Parathyroid adenoma (tissue), 2 donors: ENCODE data around the gene APLP2.

Source experiments
- H2AFZ ChIP-seq: fragments of 300-600 bp; sonication (generic); one replicate; pipeline ENCODE4 v1.7.0; 2017; ENCODE audit warnings: antibody characterized with exemption, mild to moderate bottlenecking
- H3K27ac ChIP-seq: fragments of 300-600 bp; sonication (generic); one replicate; pipeline ENCODE4 v1.7.0; 2017
- H3K27me3 ChIP-seq: fragments of 300-600 bp; sonication (generic); one replicate; pipeline ENCODE4 v1.7.0; 2017; ENCODE audit warnings: low read length; ENCODE audit not compliant: control insufficient read depth, insufficient read depth
- H3K36me3 ChIP-seq: fragments of 300-600 bp; sonication (generic); one replicate; pipeline ENCODE4 v1.7.0; 2017; ENCODE audit warnings: low read length; ENCODE audit not compliant: control insufficient read depth, insufficient read depth
- H3K4me1 ChIP-seq: fragments of 300-600 bp; sonication (generic); one replicate; pipeline ENCODE4 v1.7.0; 2017; ENCODE audit warnings: control low read depth
- H3K4me2 ChIP-seq: fragments of 300-600 bp; sonication (generic); one replicate; pipeline ENCODE4 v1.7.0; 2017; ENCODE audit warnings: low read length
- H3K4me3 ChIP-seq: fragments of 300-600 bp; sonication (generic); one replicate; pipeline ENCODE4 v1.7.0; 2017; ENCODE audit warnings: low read depth, low read length
- H3K79me2 ChIP-seq: fragments of 300-600 bp; sonication (generic); one replicate; pipeline ENCODE4 v1.7.0; 2017; ENCODE audit warnings: control low read depth
- H3K9ac ChIP-seq: fragments of 300-600 bp; sonication (generic); one replicate; pipeline ENCODE4 v1.7.0; 2017; ENCODE audit warnings: mild to moderate bottlenecking
- H3K9me3 ChIP-seq: fragments of 300-600 bp; sonication (generic); one replicate; pipeline ENCODE4 v1.7.0; 2017; ENCODE audit warnings: low read length; ENCODE audit not compliant: control insufficient read depth
- TF ChIP-seq, protein P1 (sequence below): fragments of 300-600 bp; sonication (generic); IDR thresholded peaks from one replicate; pipeline ENCODE4 v1.7.0; 2017; ENCODE audit warnings: antibody characterized with exemption, mild to moderate bottlenecking
- donor health status: primary hyperparathyroidism.

APLP2 gene

DNA sequence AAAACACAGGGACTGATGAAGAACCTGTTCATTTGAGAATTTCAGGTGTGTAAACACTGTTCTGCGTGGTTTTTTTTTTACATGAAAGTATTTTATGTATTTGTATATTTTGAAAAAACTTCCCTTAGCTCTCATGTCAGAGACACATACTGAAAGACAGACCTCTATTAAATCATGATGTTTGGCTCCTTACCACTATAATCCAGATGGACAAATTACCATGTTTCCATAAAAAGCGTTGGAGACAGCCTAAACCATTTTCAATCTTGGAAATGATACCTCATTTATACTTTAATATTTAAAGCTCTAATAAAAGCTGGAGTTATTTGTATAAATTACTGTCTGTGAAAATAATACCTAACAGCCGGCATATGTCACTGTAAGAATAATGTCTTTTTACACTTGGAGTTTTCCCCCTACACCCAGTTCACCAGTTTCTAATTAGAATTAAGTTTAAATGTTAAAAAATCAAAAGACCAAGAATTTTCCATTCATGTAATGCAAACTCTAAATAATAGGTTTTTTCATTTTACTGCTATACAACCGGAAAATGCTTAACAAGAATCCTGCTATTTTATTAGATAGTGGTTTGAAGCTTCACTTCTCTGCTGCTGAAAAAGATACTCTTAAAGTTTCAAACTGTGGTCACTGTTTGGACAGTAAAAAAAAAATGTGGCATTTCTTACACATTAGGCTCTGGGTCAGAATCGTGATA lies 30.8 kb downstream of the APLP2 start:
- Histone ChIP-seq H3K27me3 (no peaks in the 10 kb centered on the region), H3K4me3 (no peak overlapping the region), H3K4me1 (peaks cover 3% of the 10 kb centered on the region), H3K27ac (no peak overlapping the region), H3K9ac (no peak overlapping the region), H3K9me3 (no peaks in the 10 kb centered on the region), H3K36me3 (no peaks in the 10 kb centered on the region), H2AFZ (no peak overlapping the region), H3K4me2 (no peak overlapping the region), H3K79me2 (peaks cover 7% of the 10 kb centered on the region)
- TF ChIP-seq, protein P1, sequence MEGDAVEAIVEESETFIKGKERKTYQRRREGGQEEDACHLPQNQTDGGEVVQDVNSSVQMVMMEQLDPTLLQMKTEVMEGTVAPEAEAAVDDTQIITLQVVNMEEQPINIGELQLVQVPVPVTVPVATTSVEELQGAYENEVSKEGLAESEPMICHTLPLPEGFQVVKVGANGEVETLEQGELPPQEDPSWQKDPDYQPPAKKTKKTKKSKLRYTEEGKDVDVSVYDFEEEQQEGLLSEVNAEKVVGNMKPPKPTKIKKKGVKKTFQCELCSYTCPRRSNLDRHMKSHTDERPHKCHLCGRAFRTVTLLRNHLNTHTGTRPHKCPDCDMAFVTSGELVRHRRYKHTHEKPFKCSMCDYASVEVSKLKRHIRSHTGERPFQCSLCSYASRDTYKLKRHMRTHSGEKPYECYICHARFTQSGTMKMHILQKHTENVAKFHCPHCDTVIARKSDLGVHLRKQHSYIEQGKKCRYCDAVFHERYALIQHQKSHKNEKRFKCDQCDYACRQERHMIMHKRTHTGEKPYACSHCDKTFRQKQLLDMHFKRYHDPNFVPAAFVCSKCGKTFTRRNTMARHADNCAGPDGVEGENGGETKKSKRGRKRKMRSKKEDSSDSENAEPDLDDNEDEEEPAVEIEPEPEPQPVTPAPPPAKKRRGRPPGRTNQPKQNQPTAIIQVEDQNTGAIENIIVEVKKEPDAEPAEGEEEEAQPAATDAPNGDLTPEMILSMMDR: no peak

DNA sequence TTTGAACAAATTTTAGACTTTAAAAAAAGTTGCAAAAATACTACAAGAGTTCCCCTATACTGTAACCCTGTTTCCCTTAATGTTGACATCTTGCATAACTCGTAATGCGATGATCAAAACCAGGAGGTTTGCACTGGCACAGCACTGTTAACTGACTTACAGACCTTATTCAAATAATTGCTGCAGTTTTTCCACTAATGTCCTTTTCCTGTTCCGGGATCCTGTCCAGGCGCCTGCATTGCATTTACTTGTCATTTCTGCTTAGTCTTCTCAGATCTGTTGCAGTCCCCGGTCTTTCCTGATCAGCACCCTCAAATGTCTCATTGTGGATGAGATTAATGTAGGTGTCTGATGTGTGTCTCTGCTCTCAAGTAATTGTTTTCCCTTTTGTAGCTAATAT lies 32.0 kb downstream of the APLP2 start:
- H2AFZ ChIP-seq: no peak overlapping the region
- TF ChIP-seq, protein P1: no peak
- H3K27me3 ChIP-seq: no peaks in the 10 kb centered on the region
- H3K9ac ChIP-seq: no peak overlapping the region
- H3K9me3 ChIP-seq: no peaks in the 10 kb centered on the region
- no peak overlapping the region for H3K4me2 ChIP-seq
- no peaks in the 10 kb centered on the region for H3K36me3 ChIP-seq
- H3K4me3 ChIP-seq: no peak overlapping the region
- H3K79me2 ChIP-seq: peaks cover 5% of the 10 kb centered on the region
- peaks cover 3% of the 10 kb centered on the region for H3K4me1 ChIP-seq
- no peak overlapping the region for H3K27ac ChIP-seq

DNA sequence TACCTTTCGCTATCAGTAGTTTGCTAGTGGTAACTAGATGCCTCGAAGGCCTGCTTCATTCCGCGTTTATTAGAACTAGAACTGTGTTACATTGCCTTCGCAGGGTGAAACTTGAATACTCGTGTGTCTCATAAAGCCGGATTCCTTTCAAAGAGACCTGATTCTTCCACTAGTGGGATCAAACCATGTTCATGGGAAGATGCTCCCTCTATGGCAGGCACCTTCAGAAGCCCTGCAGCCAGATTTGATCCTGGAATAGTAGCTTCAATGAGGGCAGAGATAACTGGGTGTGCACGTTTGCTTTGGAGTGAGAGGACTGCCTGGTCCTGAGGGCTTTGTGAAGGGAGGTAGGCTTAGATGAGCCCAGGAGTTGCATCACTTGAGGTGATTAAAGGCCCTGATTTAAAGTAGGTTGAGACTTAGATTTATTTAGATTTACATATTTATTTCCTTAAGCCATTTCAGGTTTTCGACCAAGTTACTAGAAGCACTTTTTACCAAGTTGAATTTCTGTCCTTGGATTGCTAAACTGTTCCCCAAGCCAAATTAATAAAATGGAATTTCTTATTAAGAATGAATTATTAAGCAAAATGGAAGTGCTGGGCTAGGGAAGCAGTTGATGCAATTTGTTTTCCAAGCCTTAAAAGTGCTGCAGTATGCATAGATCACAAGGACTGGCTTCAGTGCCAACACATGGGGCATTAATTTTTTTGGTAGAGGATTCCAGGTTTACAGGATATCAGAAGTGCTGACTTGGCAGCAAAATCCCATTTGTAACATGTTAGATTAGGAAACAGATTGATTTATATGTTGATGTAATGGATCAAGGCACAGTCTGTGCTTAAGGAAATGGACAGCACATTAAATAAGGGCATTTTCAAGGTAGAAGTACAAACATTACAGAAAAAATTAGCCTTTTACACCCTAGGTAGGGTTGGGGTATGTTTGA lies 32.9 kb downstream of the APLP2 start:
- Histone ChIP-seq H3K4me3 (no peak overlapping the region), H3K79me2 (peaks cover 5% of the 10 kb centered on the region), H3K4me2 (no peak overlapping the region), H2AFZ (no peak overlapping the region), H3K9me3 (no peaks in the 10 kb centered on the region), H3K27me3 (no peaks in the 10 kb centered on the region), H3K9ac (no peak overlapping the region), H3K27ac (no peak overlapping the region), H3K36me3 (no peaks in the 10 kb centered on the region), H3K4me1 (peaks cover 3% of the 10 kb centered on the region)
- TF ChIP-seq, protein P1: no peak

DNA sequence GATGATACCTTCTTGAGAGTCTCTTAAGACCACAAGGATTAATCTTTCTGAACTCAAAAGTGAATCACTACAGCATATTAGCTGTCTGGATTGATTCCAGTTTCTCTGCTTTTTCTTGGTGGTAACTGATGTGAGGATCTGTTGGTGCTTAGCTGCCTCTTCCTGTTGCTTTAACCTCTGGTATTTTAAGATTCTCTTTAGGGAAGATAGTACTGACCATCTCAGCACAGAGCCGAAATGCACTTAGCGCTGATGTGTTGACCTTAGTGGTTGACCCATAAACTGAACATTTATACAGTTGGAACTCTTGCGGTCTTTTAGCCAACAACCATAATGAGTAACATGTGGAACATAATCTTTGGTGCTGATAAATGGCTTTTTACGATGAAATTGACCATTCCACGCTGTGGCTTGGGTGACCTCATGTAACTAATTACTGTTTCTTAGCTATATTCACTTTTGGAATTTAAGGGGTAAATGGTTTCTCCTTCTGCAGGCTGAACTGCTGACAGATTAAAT lies 33.7 kb downstream of the APLP2 start:
- no peak overlapping the region for H3K27ac ChIP-seq
- H3K36me3 ChIP-seq: no peaks in the 10 kb centered on the region
- H3K4me3 ChIP-seq: no peak overlapping the region
- H3K27me3 ChIP-seq: no peaks in the 10 kb centered on the region
- H2AFZ ChIP-seq: no peak overlapping the region
- H3K79me2 ChIP-seq: peaks cover 5% of the 10 kb centered on the region
- TF ChIP-seq, protein P1: no peak
- peaks cover 3% of the 10 kb centered on the region for H3K4me1 ChIP-seq
- H3K4me2 ChIP-seq: peak overlapping the region; percentile 22
- H3K9me3 ChIP-seq: no peaks in the 10 kb centered on the region
- no peak overlapping the region for H3K9ac ChIP-seq
